ENCODE measurements around the gene LYAR. TPM values are rescaled to one million over a fixed set of nuclear protein-coding genes. Genes with fewer than 3 reads are reported as not detected.

The LYAR gene
- total and polyA plus RNA-seq, 2 of the 13 experiments (the other 11 are each of a cell fraction or from before 2014, with no cell fraction given), result 7.8 to 94.2 TPM

GRCh38 chr4:4289941-4290850 is at the start of gene LYAR, which contains the start of gene ZBTB49 (continued):
- TF ChIP-seq ZNF75D (CRISPR knock-in tag; IDR thresholded peaks at IDR 0.05; ENCODE audit: borderline replicate concordance), result no peak
- no peak for TF ChIP-seq FOXA1 (IDR thresholded peaks at IDR 0.05)
- no peak for TF ChIP-seq FOXA1 (CRISPR knock-in tag; IDR thresholded peaks at IDR 0.05)
- TF ChIP-seq ZMAT3 (CRISPR knock-in tag; conservative IDR thresholded peaks at IDR 0.05), result peak; percentile 91
- TF ChIP-seq ZNF552 (CRISPR knock-in tag; IDR thresholded peaks at IDR 0.05; ENCODE audit: borderline replicate concordance), result no peak
- TF ChIP-seq JUND (CRISPR knock-in tag; IDR thresholded peaks at IDR 0.05), result no peak; the same call in 1 of the 2 replicates
- peak; percentile 99 for TF ChIP-seq SAP130 (CRISPR knock-in tag; IDR thresholded peaks at IDR 0.05; ENCODE audit: low read depth)
- no peak for TF ChIP-seq FOXO4 (CRISPR knock-in tag; conservative IDR thresholded peaks at IDR 0.05)
- no peak; the same call in 1 of the 2 replicates for TF ChIP-seq ZNF782 (CRISPR knock-in tag; IDR thresholded peaks at IDR 0.05; ENCODE audit: borderline replicate concordance)
- TF ChIP-seq EEA1 (CRISPR knock-in tag; IDR thresholded peaks at IDR 0.05; ENCODE audit: borderline replicate concordance), result no peak
- TF ChIP-seq ZNF280B (CRISPR knock-in tag; IDR thresholded peaks at IDR 0.05; ENCODE audit: borderline replicate concordance), result peak; percentile 53; the same call in 1 of the 2 replicates
- TF ChIP-seq HCFC1 (IDR thresholded peaks at IDR 0.05; ENCODE audit: low read depth, low read length), result peak; percentile 45; the same call in 1 of the 2 replicates
- TF ChIP-seq U2AF2 (IDR thresholded peaks at IDR 0.05; ENCODE audit: low read depth, low read length), result no peak
- TF ChIP-seq ZNF17 (CRISPR knock-in tag; IDR thresholded peaks at IDR 0.05), result no peak
- 0 out of 2 replicates have a peak, but pooled peaks have one; percentile 7 for TF ChIP-seq NCOA2 (CRISPR knock-in tag; IDR thresholded peaks at IDR 0.05)
- TF ChIP-seq ZNF768 (CRISPR knock-in tag; IDR thresholded peaks at IDR 0.05), result peak; percentile 40; the same call in 1 of the 2 replicates
- TF ChIP-seq ZC3H4 (CRISPR knock-in tag; IDR thresholded peaks at IDR 0.05; ENCODE audit: borderline replicate concordance), result no peak
- TF ChIP-seq ZNF629 (CRISPR knock-in tag; conservative IDR thresholded peaks at IDR 0.05), result peak; percentile 48
- TF ChIP-seq HOXD1 (CRISPR knock-in tag; IDR thresholded peaks at IDR 0.05), result 0 out of 2 replicates have a peak, but pooled peaks have one; percentile 83
- peak; percentile 58; the same call in 1 of the 2 replicates for TF ChIP-seq ZHX2 (IDR thresholded peaks at IDR 0.05; ENCODE audit: low read depth)
- no peak for TF ChIP-seq ZHX2 (CRISPR knock-in tag; IDR thresholded peaks at IDR 0.05; ENCODE audit: borderline replicate concordance)
- 0 out of 2 replicates have a peak, but pooled peaks have one; percentile 62 for TF ChIP-seq NCOA1 (CRISPR knock-in tag; IDR thresholded peaks at IDR 0.05)

Measured in HepG2 (cell line).